Keratinocyte (primary cell): ENCODE results near the gene CUL4B. TPM values are rescaled to one million over a fixed set of nuclear protein-coding genes. Genes with fewer than 3 reads are reported as not detected.

Experiments
- DNase-seq: peaks from one replicate; pipeline ENCODE4 v3.0.0-alpha.2; 2011; ENCODE audit warnings: low read depth, missing footprints, low spot score
- FAIRE-seq: peaks from 2 replicates; lab custom pipeline; 2011; peaks lifted over from hg19 to GRCh38; lab: Jason Lieb, UNC
- H2AFZ ChIP-seq: 2 replicates; pipeline ENCODE4 v1.6.0; 2012; ENCODE audit warnings: low read length, control low read depth, inconsistent platforms; ENCODE audit not compliant: control insufficient read depth
- H3K27ac ChIP-seq: 2 replicates; pipeline ENCODE4 v1.5.1; 2011; ENCODE audit warnings: low read length; ENCODE audit not compliant: control insufficient read depth, insufficient read depth
- H3K27me3 ChIP-seq: 3 replicates; pipeline ENCODE4 v1.6.0; 2011; ENCODE audit warnings: low read length; ENCODE audit not compliant: control insufficient read depth, insufficient read depth; ENCODE audit errors: extremely low read depth
- H3K36me3 ChIP-seq, 2 experiments: 2 replicates in 1 of 2; 3 replicates in 1 of 2; pipeline ENCODE4 v1.5.1; 2011; ENCODE audit warnings: low read length in 2 of 2, mild to moderate bottlenecking in 1 of 2; ENCODE audit not compliant: control insufficient read depth in 2 of 2, insufficient read depth in 2 of 2; ENCODE audit errors: extremely low read depth in 1 of 2
- H3K4me1 ChIP-seq: 3 replicates; pipeline ENCODE4 v1.5.1; 2011; ENCODE audit warnings: low read length; ENCODE audit not compliant: control insufficient read depth, insufficient read depth; ENCODE audit errors: extremely low read depth
- H3K4me2 ChIP-seq: 3 replicates; pipeline ENCODE4 v1.6.0; 2011; ENCODE audit warnings: low read depth, low read length; ENCODE audit not compliant: control insufficient read depth, insufficient read depth; ENCODE audit errors: extremely low read depth
- H3K4me3 ChIP-seq, 3 experiments: fragments of 200-600 bp in 1 of 3; sonication (generic) in 1 of 3; 2 replicates in 2 of 3; 3 replicates in 1 of 3; pipeline ENCODE4 v1.5.1; 2011 to 2016; ENCODE audit warnings: low read length in 3 of 3, mild to moderate bottlenecking in 3 of 3, control low read depth in 2 of 3, inconsistent platforms in 1 of 3, low read depth in 1 of 3, mixed read lengths in 1 of 3, mixed run types in 1 of 3, moderate library complexity in 1 of 3; ENCODE audit not compliant: control insufficient read depth in 2 of 3, insufficient read depth in 2 of 3; ENCODE audit errors: extremely low read depth in 1 of 3
- H3K79me2 ChIP-seq: 2 replicates; pipeline ENCODE4 v1.6.0; 2012; ENCODE audit warnings: low read length; ENCODE audit not compliant: control insufficient read depth, insufficient read depth
- H3K9ac ChIP-seq: 3 replicates; pipeline ENCODE4 v1.6.0; 2011; ENCODE audit warnings: low read length; ENCODE audit not compliant: control insufficient read depth, insufficient read depth; ENCODE audit errors: extremely low read depth
- H3K9me1 ChIP-seq: 3 replicates; pipeline ENCODE4 v1.6.0; 2011; ENCODE audit warnings: low read length; ENCODE audit not compliant: control insufficient read depth, insufficient read depth; ENCODE audit errors: extremely low read depth
- H3K9me3 ChIP-seq: 2 replicates; pipeline ENCODE4 v1.5.1; 2012; ENCODE audit warnings: low read depth, low read length; ENCODE audit not compliant: control insufficient read depth
- H4K20me1 ChIP-seq: 3 replicates; pipeline ENCODE4 v1.6.0; 2011; ENCODE audit warnings: low read length; ENCODE audit not compliant: control insufficient read depth, insufficient read depth; ENCODE audit errors: extremely low read depth
- EZH2 ChIP-seq: IDR thresholded peaks from one replicate; pipeline ENCODE4 v1.6.1; 2012; ENCODE audit warnings: inconsistent platforms, mild to moderate bottlenecking, low read length, moderate library complexity
- dilution Hi-C: fragments of 300-500 bp; cut with MboI; formaldehyde crosslinking; loops from one replicate; pipeline ENCODE4 v1.7.0; 2020; ENCODE audit warnings: low sequenced_read_pairs; ENCODE audit not compliant: extremely low pct_ligation_motif_present
- polyA plus RNA-seq, 5 experiments: library from polyadenylated mRNA; depleted of rRNA in 3 of 5; stranded (reverse) in 3 of 5; stranded (forward) in 1 of 5; unstranded in 1 of 5; fragments of >200 nt; gene quantifications; 1 replicate in 1 of 5; 2 replicates in 3 of 5; 3 replicates in 1 of 5; pipeline versions ENCODE4 v1.2.1 to v1.2.3, GENCODE V29; 2011 to 2012; ENCODE audit warnings: missing spikeins in 2 of 5, low read depth in 1 of 5, low replicate concordance in 1 of 5
- TF ChIP-seq, protein P1 (sequence below), 3 experiments: IDR thresholded peaks in 1 of 3; conservative IDR thresholded peaks in 1 of 3; optimal IDR thresholded peaks in 1 of 3; 2 replicates in 2 of 3; 3 replicates in 1 of 3; pipeline versions ENCODE3 to v1.5.1; 2011; ENCODE audit warnings: low read length in 3 of 3, mild to moderate bottlenecking in 3 of 3, moderate library complexity in 2 of 3, control low read depth in 1 of 3, inconsistent platforms in 1 of 3; ENCODE audit not compliant: insufficient read depth in 2 of 3; ENCODE audit errors: extremely low read depth in 1 of 3

CUL4B gene
- polyA plus RNA-seq, 1 donor (not counting 4 experiments of a cell fraction or from before 2014, with no cell fraction given): 23.3 TPM

DNA sequence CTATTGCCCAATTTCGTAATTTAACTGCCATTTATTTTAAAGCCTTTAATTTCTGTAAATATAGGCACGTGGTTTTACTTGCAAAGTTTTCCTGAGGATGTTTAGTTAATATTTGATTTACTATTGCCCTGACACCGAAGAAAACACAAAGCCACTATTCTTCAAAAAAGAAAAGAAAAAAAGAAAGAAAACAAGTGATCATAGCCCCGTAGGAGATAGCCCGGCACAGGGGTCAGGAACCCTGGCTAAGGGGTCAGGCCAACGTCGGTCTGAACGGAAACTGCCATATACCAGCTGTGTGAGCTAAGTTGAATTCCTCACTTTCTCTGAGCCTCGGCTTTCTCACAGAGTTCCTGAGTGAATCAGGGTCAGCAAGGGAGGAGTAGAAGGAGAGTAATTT is 74.0 kb downstream of the CUL4B start:
- DNase-seq: no peak
- no peaks in the 10 kb centered on the region for H4K20me1 ChIP-seq
- dilution Hi-C loops: no loop called here
- H3K4me1 ChIP-seq: peaks cover 5% of the 10 kb centered on the region
- no peaks in the 10 kb centered on the region for H3K36me3 ChIP-seq
- H2AFZ ChIP-seq: no peak overlapping the region
- no peak overlapping the region for H3K4me2 ChIP-seq
- no peaks in the 10 kb centered on the region for H3K9me3 ChIP-seq
- TF ChIP-seq, protein P1, sequence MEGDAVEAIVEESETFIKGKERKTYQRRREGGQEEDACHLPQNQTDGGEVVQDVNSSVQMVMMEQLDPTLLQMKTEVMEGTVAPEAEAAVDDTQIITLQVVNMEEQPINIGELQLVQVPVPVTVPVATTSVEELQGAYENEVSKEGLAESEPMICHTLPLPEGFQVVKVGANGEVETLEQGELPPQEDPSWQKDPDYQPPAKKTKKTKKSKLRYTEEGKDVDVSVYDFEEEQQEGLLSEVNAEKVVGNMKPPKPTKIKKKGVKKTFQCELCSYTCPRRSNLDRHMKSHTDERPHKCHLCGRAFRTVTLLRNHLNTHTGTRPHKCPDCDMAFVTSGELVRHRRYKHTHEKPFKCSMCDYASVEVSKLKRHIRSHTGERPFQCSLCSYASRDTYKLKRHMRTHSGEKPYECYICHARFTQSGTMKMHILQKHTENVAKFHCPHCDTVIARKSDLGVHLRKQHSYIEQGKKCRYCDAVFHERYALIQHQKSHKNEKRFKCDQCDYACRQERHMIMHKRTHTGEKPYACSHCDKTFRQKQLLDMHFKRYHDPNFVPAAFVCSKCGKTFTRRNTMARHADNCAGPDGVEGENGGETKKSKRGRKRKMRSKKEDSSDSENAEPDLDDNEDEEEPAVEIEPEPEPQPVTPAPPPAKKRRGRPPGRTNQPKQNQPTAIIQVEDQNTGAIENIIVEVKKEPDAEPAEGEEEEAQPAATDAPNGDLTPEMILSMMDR (optimal IDR thresholded peaks at IDR 0.05 in 1 of 3, IDR thresholded peaks at IDR 0.05 in 1 of 3, conservative IDR thresholded peaks at IDR 0.05 in 1 of 3; ENCODE audit: extremely low read depth in 1 of 3, insufficient read depth in 2 of 3, low read length in 3 of 3): no peak
- no peak for TF ChIP-seq EZH2
- no peak for FAIRE-seq
- no peak overlapping the region for H3K4me3 ChIP-seq
- H3K27ac ChIP-seq: no peak overlapping the region
- no peaks in the 10 kb centered on the region for H3K9me1 ChIP-seq
- H3K9ac ChIP-seq: no peak overlapping the region
- no peaks in the 10 kb centered on the region for H3K27me3 ChIP-seq
- H3K79me2 ChIP-seq: no peaks in the 10 kb centered on the region

DNA sequence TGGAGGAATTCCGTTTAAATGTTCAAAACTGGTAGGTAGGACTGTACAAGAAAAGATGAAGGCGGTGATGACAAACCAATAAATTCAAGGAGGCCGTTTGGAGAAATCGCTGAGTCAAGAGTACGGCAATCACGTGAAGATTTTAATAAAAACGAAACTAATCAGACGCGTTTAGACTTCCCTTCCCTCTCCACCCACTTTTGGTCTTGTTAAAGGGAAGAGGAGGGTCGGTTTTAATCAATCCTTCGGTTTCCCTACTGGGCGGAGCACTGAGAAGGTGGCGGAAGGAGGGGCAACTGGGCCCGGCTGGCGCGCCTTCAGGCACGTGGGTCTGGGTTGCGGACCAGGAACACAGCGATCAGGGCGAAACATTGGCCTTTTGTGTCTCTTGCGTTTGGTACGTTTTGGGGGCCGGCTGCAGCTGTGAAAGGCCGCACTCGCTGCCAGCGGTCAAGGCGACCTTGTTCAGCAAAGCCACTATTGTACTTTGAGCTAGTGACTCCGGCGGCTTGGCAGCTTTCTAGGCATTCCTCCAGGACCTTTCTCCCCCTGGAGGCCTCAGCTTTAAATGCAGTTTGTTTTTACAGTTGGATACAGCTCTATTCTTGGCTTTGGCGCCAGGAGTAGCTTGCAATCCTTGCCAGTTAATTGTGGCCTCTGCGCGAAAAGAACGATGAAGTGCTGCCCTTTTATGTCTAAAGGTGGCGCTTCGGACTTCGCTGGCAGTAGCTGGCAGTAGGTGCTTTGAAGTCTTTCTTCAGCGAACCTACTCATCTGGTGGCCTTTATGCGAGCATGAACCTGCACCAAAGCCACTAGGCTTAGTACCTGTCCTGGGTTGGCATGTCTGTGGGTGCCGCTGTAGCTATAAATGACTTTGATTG is 74.9 kb downstream of the CUL4B start:
- H3K4me1 ChIP-seq: peaks cover 5% of the 10 kb centered on the region
- peak; percentile 26 for DNase-seq
- H3K9ac ChIP-seq: peak overlapping the region; percentile 76
- TF ChIP-seq EZH2: no peak
- TF ChIP-seq, protein P1 (optimal IDR thresholded peaks at IDR 0.05 in 1 of 3, IDR thresholded peaks at IDR 0.05 in 1 of 3, conservative IDR thresholded peaks at IDR 0.05 in 1 of 3; ENCODE audit: extremely low read depth in 1 of 3, insufficient read depth in 2 of 3, low read length in 3 of 3): peak; percentile 37 to 64 (median 53)
- dilution Hi-C loops: no loop called here
- no peaks in the 10 kb centered on the region for H3K27me3 ChIP-seq
- FAIRE-seq: peak; percentile 76
- H3K4me2 ChIP-seq: peak overlapping the region; percentile 78
- no peaks in the 10 kb centered on the region for H3K9me1 ChIP-seq
- no peaks in the 10 kb centered on the region for H4K20me1 ChIP-seq
- no peaks in the 10 kb centered on the region for H3K79me2 ChIP-seq
- peak overlapping the region; percentile 69 for H3K27ac ChIP-seq
- H2AFZ ChIP-seq: peak overlapping the region; percentile 79
- peak overlapping the region; percentile 30 to 63 (median 58) for H3K4me3 ChIP-seq
- no peaks in the 10 kb centered on the region for H3K36me3 ChIP-seq
- no peaks in the 10 kb centered on the region for H3K9me3 ChIP-seq
